Heart right ventricle (tissue), 16 donors: Measurements from ENCODE around the gene CCSER1. TPM values are rescaled to one million over a fixed set of nuclear protein-coding genes. Genes with fewer than 3 reads are reported as not detected.

ENCODE experiments used
- ATAC-seq, 8 donors: fragments of 200-7000 bp; cut with Tn5 transposase; one replicate each; pipeline ENCODE4 v1.9.1; 2020; ENCODE audit warnings: mild to moderate bottlenecking in 8 of 8, moderate library complexity in 8 of 8, moderate number of reproducible peaks in 1 of 8
- DNase-seq, 2 donors: peaks; one replicate each; pipeline ENCODE4 v3.0.0-alpha.2; 2020
- H3K27ac ChIP-seq, 10 donors: fragments of 200-600 bp; sonication (generic) in 2 of 10; one replicate each; pipeline versions ENCODE4 v1.5.0 to v1.8.0; 2020 to 2022; ENCODE audit warnings: mild to moderate bottlenecking in 3 of 10
- H3K27me3 ChIP-seq, 7 donors: fragments of 200-600 bp; one replicate each; pipeline ENCODE4 v1.8.0; 2021 to 2022; ENCODE audit warnings: mild to moderate bottlenecking in 2 of 7
- H3K36me3 ChIP-seq, 9 donors: fragments of 200-600 bp; sonication (generic) in 1 of 9; one replicate each; pipeline versions ENCODE4 v1.5.0 to v1.8.0; 2020 to 2022; ENCODE audit warnings: mild to moderate bottlenecking in 2 of 9
- H3K4me1 ChIP-seq, 9 donors: fragments of 200-600 bp; sonication (generic) in 1 of 9; one replicate each; pipeline versions ENCODE4 v1.5.0 to v1.8.0; 2020 to 2022; ENCODE audit warnings: mild to moderate bottlenecking in 4 of 9
- H3K4me3 ChIP-seq, 10 donors: fragments of 200-600 bp; sonication (generic) in 2 of 10; one replicate each; pipeline versions ENCODE4 v1.5.0 to v1.8.0; 2020 to 2022; ENCODE audit warnings: mild to moderate bottlenecking in 7 of 10, moderate library complexity in 2 of 10
- H3K9me3 ChIP-seq, 11 donors: fragments of 200-600 bp in 10 of 11; sonication (generic) in 2 of 11; one replicate each; pipeline versions ENCODE4 v1.5.0 to v1.8.0; 2013 to 2022; ENCODE audit warnings: mild to moderate bottlenecking in 2 of 11, control low read depth in 1 of 11, moderate library complexity in 1 of 11
- WGBS, 2 donors: extraction: QIAGEN DNeasy Blood & Tissue Kit; methylation state at CpG; one replicate each; pipeline ENCODE4 v1.1.7; 2013; ENCODE audit warnings: inconsistent platforms in 1 of 2; 5-methylcytosine and 5-hydroxymethylcytosine counted together
- intact Hi-C, 10 donors: fragments of 100-400 bp; cut with DNase I; formaldehyde crosslinking; loops; one replicate each; pipeline versions ENCODE4 v1.11.1 to v1.14.2; 2022
- polyA plus RNA-seq, 2 donors: library from polyadenylated mRNA; stranded (reverse); fragments of 200-250 nt; gene quantifications; one replicate each; pipeline ENCODE4 v1.2.3, GENCODE V29; 2013
- total RNA-seq, 10 donors: library from RNA; stranded (reverse); fragmentation: NEBNext Ultra II Directional in 3 of 10; extraction: Animal tissue kit (Norgen Biotek cat#: 25700) in 3 of 10; gene quantifications; one replicate each; pipeline versions ENCODE4 v1.2.1 to v1.2.4, GENCODE V29; 2021 to 2023
- TF ChIP-seq, protein P1 (sequence below), 9 donors: fragments of 200-600 bp; sonication (generic) in 2 of 9; IDR thresholded peaks; one replicate each; pipeline versions ENCODE4 v1.5.0 to v1.8.0; 2021 to 2022; ENCODE audit warnings: antibody characterized with exemption in 9 of 9, mild to moderate bottlenecking in 5 of 9, moderate library complexity in 1 of 9
- donor health status: Arrhythmogenic right ventricular cardiomyopathy.
- donor health status: ischemic (EF 13 %, LVEDD 7.1; RV severe dilation, severe dysfunction).
- donor health status: healthy with polysubstance abuse.
- donor health status: DM: no; HTN: yes; CAD: no.
- donor health status: DM: no; HTN: no; CAD: no.
- donor health status: ischemic (EF 25% LVEDD 6.9; RV normal size, moderate dysfunction).
- donor health status: ischemic (EF 25% LVEDD 5.7; RV mildly dilated, moderate dysfunction).
- donor health status: healthy.
- donor health status: DM: yes; HTN: yes; CAD: no.
- donor health status: Ischemic cardiomyopathy.
- donor health status: ischemic (EF 35%, LVEDD 5.7; RV mildly dilated, moderate dysfunction).
- donor health status: nonischemic (EF 11% LVEDD 7.7; RV severe dilation, severe dysfunction).
- donor health status: DM: yes; HTN: yes; CAD: no.
- donor health status: PGD.
- donor health status: ischemic (EF 29% LVEDD 5.4; RV normal size, mild dysfunction).
- donor health status: nonischemic (EF 23%, LVEDD 6.1; RV moderate dilation, normal function).

CCSER1 gene
- total and polyA plus RNA-seq, 12 donors = 1.5 to 16.4 (median 12.0) TPM

DNA sequence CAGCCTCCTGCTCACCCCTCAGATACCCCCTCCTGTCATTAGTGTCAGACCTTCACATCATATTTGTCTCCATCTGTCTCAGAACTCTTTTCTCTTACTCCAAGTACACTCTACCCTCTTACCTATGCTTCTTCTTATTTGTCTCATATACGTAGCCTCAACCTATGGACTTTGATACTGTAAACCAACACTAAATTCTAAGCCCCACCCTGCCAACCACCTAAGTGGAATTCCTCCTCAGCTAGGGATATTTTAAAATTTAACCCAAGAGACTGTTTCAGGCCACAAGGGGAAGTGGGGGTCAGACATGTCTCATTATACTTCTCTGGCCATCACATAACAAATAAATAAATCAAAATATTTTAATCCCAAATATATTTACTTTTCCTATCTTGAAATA is 1398.4 kb downstream of the CCSER1 start:
- Histone ChIP-seq H3K9me3 (peaks cover 0 to 24% (median 0%) of the 10 kb centered on the region in 11 donors), H3K36me3 (no peaks in the 10 kb centered on the region), H3K4me3 (no peak overlapping the region), H3K27ac (no peak overlapping the region), H3K27me3 (no peaks in the 10 kb centered on the region), H3K4me1 (no peaks in the 10 kb centered on the region)
- intact Hi-C loops = no loop called here
- ATAC-seq = no peak
- 75 to 76% methylated on average over 1 of the region's 1 CpG for WGBS, 2 donors
- TF ChIP-seq, protein P1, sequence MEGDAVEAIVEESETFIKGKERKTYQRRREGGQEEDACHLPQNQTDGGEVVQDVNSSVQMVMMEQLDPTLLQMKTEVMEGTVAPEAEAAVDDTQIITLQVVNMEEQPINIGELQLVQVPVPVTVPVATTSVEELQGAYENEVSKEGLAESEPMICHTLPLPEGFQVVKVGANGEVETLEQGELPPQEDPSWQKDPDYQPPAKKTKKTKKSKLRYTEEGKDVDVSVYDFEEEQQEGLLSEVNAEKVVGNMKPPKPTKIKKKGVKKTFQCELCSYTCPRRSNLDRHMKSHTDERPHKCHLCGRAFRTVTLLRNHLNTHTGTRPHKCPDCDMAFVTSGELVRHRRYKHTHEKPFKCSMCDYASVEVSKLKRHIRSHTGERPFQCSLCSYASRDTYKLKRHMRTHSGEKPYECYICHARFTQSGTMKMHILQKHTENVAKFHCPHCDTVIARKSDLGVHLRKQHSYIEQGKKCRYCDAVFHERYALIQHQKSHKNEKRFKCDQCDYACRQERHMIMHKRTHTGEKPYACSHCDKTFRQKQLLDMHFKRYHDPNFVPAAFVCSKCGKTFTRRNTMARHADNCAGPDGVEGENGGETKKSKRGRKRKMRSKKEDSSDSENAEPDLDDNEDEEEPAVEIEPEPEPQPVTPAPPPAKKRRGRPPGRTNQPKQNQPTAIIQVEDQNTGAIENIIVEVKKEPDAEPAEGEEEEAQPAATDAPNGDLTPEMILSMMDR (IDR thresholded peaks at IDR 0.05) = no peak
- no peak for DNase-seq

- TF ChIP-seq, protein P1 (IDR thresholded peaks at IDR 0.05) = no peak
- no peak for DNase-seq
- H3K27ac ChIP-seq = no peak overlapping the region
- no peaks in the 10 kb centered on the region for H3K27me3 ChIP-seq
- no peaks in the 10 kb centered on the region for H3K4me1 ChIP-seq
- ATAC-seq = no peak
- peaks cover 0 to 15% (median 0%) of the 10 kb centered on the region in 11 donors for H3K9me3 ChIP-seq
- H3K36me3 ChIP-seq = no peaks in the 10 kb centered on the region
- intact Hi-C loops = no loop called here
- H3K4me3 ChIP-seq = no peak overlapping the region
These were observed 1399.9 kb downstream of the CCSER1 start for GRCh38 chr4:91527056-91527455.

DNA sequence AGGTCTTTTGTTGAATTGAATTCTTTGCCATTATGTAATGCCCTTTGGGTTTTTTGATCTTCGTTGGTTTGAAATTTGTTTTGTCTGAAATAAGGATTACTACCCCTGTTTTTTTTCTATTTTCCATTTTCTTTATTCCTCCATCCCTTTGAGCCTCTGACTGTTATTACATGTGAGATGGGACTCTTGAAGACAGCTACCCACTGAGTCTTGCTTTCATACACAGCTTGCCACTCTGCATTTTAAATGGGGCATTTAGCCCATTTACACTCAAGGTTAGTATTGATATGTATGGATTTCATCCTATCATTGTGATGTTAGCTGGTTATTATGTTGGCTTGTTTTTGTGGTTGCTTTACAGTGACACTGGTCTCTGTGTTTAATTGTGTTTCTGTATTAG is 1440.4 kb downstream of the CCSER1 start:
- H3K36me3 ChIP-seq = no peaks in the 10 kb centered on the region
- peaks cover 0 to 49% (median 12%) of the 10 kb centered on the region in 11 donors for H3K9me3 ChIP-seq
- H3K27me3 ChIP-seq = no peaks in the 10 kb centered on the region
- TF ChIP-seq, protein P1 (IDR thresholded peaks at IDR 0.05) = no peak
- no peak for DNase-seq
- H3K27ac ChIP-seq = no peak overlapping the region
- H3K4me1 ChIP-seq = no peaks in the 10 kb centered on the region
- WGBS, 2 donors = 38 to 47% methylated on average over 1 of the region's 1 CpG
- intact Hi-C loops = no loop called here
- no peak for ATAC-seq
- no peak overlapping the region for H3K4me3 ChIP-seq

GRCh38 chr4:91577864-91578263 is 1450.7 kb downstream of the CCSER1 start:
- no peak overlapping the region for H3K27ac ChIP-seq
- intact Hi-C loops = no loop called here
- TF ChIP-seq, protein P1 (IDR thresholded peaks at IDR 0.05) = no peak
- DNase-seq = no peak
- no peaks in the 10 kb centered on the region for H3K4me1 ChIP-seq
- no peaks in the 10 kb centered on the region for H3K27me3 ChIP-seq
- no peak for ATAC-seq
- H3K9me3 ChIP-seq = peaks cover 0 to 3% (median 0%) of the 10 kb centered on the region in 11 donors
- no peaks in the 10 kb centered on the region for H3K36me3 ChIP-seq
- H3K4me3 ChIP-seq = no peak overlapping the region

GRCh38 chr4:91590260-91590659 is 1463.1 kb downstream of the CCSER1 start:
- no peak overlapping the region for H3K27ac ChIP-seq
- no peak for DNase-seq
- intact Hi-C loops = no loop called here
- H3K27me3 ChIP-seq = no peaks in the 10 kb centered on the region
- no peaks in the 10 kb centered on the region for H3K4me1 ChIP-seq
- peak in 2 of 8 donors; percentile 35 to 62 for ATAC-seq
- TF ChIP-seq, protein P1 (IDR thresholded peaks at IDR 0.05) = no peak
- no peak overlapping the region for H3K4me3 ChIP-seq
- no peaks in the 10 kb centered on the region for H3K36me3 ChIP-seq
- 10 to 13% methylated on average over 3 of the region's 3 CpGs for WGBS, 2 donors
- H3K9me3 ChIP-seq = no peaks in the 10 kb centered on the region
